Measurements from ENCODE around the gene NRAP.
A peak's percentile ranks its signal among the peaks of the same experiment; 100 is the strongest.
"Not testable (repeated sequence)": the region's sequence is repeated elsewhere in the genome, so short reads cannot be mapped to it uniquely, and the experiment has no call there.

The NRAP gene

GRCh38 chr10:113681533-113682470 lies 18.0 kb upstream of the NRAP start:
- DNase-seq (ENCODE audit: low read depth) = no peak

- DNase-seq (ENCODE audit: low read depth) = peak; percentile 46
Observed at GRCh38 chr10:113680190-113681111, 16.6 kb upstream of the NRAP start.

GRCh38 chr10:113679463-113680189 lies 15.8 kb upstream of the NRAP start, which contains the start of gene CASP7:
Gene CASP7, plus strand, starts transcription at chr10:113679912. Its CDS starts 17,582 bp downstream, at chr10:113697494.
- DNase-seq (ENCODE audit: low read depth) = peak; percentile 40

- no peak for DNase-seq (ENCODE audit: low read depth)
Observed at GRCh38 chr10:113666682-113667252, 2.9 kb upstream of the NRAP start.

GRCh38 chr10:113665806-113666354 lies 2.0 kb upstream of the NRAP start:
- DNase-seq (ENCODE audit: low read depth) = peak; percentile 54

- DNase-seq (ENCODE audit: low read depth) = no peak
Observed at GRCh38 chr10:113665352-113665751, 1.5 kb upstream of the NRAP start.

GRCh38 chr10:113663142-113663541 lies 699 bp downstream of the NRAP start:
- DNase-seq (ENCODE audit: low read depth) = no peak

- DNase-seq (ENCODE audit: low read depth) = no peak
Observed at GRCh38 chr10:113661332-113661731, 2.5 kb downstream of the NRAP start.

GRCh38 chr10:113657544-113657943 lies 6.3 kb downstream of the NRAP start:
- no peak for DNase-seq (ENCODE audit: low read depth)

GRCh38 chr10:113656896-113657295 lies 6.9 kb downstream of the NRAP start:
- no peak for DNase-seq (ENCODE audit: low read depth)

GRCh38 chr10:113652456-113652855 lies 11.4 kb downstream of the NRAP start:
- DNase-seq (ENCODE audit: low read depth) = not testable (repeated sequence)

GRCh38 chr10:113651898-113652297 lies 11.9 kb downstream of the NRAP start:
- DNase-seq (ENCODE audit: low read depth) = no peak

- no peak for DNase-seq (ENCODE audit: low read depth)
Observed at GRCh38 chr10:113651021-113651420, 12.8 kb downstream of the NRAP start.

GRCh38 chr10:113650172-113650571 lies 13.7 kb downstream of the NRAP start:
- no peak for DNase-seq (ENCODE audit: low read depth)

- DNase-seq (ENCODE audit: low read depth) = peak; percentile 13
Observed at GRCh38 chr10:113648478-113648877, 15.4 kb downstream of the NRAP start.

GRCh38 chr10:113647812-113648211 lies 16.0 kb downstream of the NRAP start:
- no peak for DNase-seq (ENCODE audit: low read depth)

- DNase-seq (ENCODE audit: low read depth) = no peak
Observed at GRCh38 chr10:113646336-113647201, 17.3 kb downstream of the NRAP start.

GRCh38 chr10:113644185-113645120 lies 19.4 kb downstream of the NRAP start:
- DNase-seq (ENCODE audit: low read depth) = peak; percentile 22

- DNase-seq (ENCODE audit: low read depth) = no peak
Observed at GRCh38 chr10:113643183-113643582, 20.7 kb downstream of the NRAP start.

Data from stromal cell of bone marrow (primary cell).